GM23338 (cell line): ENCODE results near the gene NUBP1. TPM values are rescaled to one million over a fixed set of nuclear protein-coding genes. Genes with fewer than 3 reads are reported as not detected.

Experiments used
- ATAC-seq: fragments of 200-7000 bp; cut with Tn5 transposase; 3 replicates; pipeline ENCODE4 v1.9.1; 2020
- DNase-seq: peaks from one replicate; pipeline ENCODE4 v3.0.0-alpha.2; 2015; ENCODE audit warnings: low spot score
- H2AFZ ChIP-seq: fragments of 200-600 bp; sonication (generic); 2 replicates; pipeline ENCODE4 v1.8.0; 2016; ENCODE audit warnings: antibody characterized with exemption, mild to moderate bottlenecking, moderate library complexity
- H3F3A ChIP-seq: fragments of 200-600 bp; sonication (generic); replicated peaks from 2 replicates; pipeline ENCODE4 v1.8.0; 2017; ENCODE audit warnings: antibody characterized with exemption, mixed run types, low read depth
- H3K27ac ChIP-seq: fragments of 200-600 bp; sonication (generic); 2 replicates; pipeline ENCODE4 v1.6.1; 2016; ENCODE audit warnings: low read depth
- H3K27me3 ChIP-seq: fragments of 200-600 bp; sonication (generic); 2 replicates; pipeline ENCODE4 v1.8.0; 2016; ENCODE audit warnings: mild to moderate bottlenecking, mixed run types, moderate library complexity; ENCODE audit not compliant: insufficient read depth
- H3K36me3 ChIP-seq: fragments of 200-600 bp; sonication (generic); 2 replicates; pipeline ENCODE4 v1.8.0; 2016; ENCODE audit warnings: mild to moderate bottlenecking; ENCODE audit not compliant: insufficient read depth
- H3K4me1 ChIP-seq: fragments of 200-600 bp; sonication (generic); 2 replicates; pipeline ENCODE4 v1.8.0; 2016; ENCODE audit warnings: mild to moderate bottlenecking, moderate library complexity; ENCODE audit not compliant: insufficient read depth
- H3K4me2 ChIP-seq: fragments of 200-600 bp; sonication (generic); 2 replicates; pipeline ENCODE4 v1.7.1; 2017; ENCODE audit warnings: mixed run types
- H3K4me3 ChIP-seq: fragments of 200-600 bp; sonication (generic); 2 replicates; pipeline ENCODE4 v1.6.1; 2016; ENCODE audit warnings: mixed run types
- H3K79me2 ChIP-seq: fragments of 200-600 bp; sonication (generic); replicated peaks from 2 replicates; pipeline ENCODE4 v1.8.0; 2017; ENCODE audit warnings: mild to moderate bottlenecking; ENCODE audit not compliant: insufficient read depth
- H3K9me2 ChIP-seq: fragments of 200-600 bp; sonication (generic); 2 replicates; pipeline ENCODE4 v1.8.0; 2017; ENCODE audit not compliant: insufficient read depth
- H4K20me1 ChIP-seq: fragments of 200-600 bp; sonication (generic); replicated peaks from 2 replicates; pipeline ENCODE4 v1.8.0; 2017; ENCODE audit warnings: mild to moderate bottlenecking; ENCODE audit not compliant: insufficient read depth
- H3K27ac Mint-ChIP-seq: 2 replicates; pipeline ENCODE4 v1.8.0; 2020; ENCODE audit warnings: inconsistent platforms, mild to moderate bottlenecking, moderate library complexity, mixed read lengths
- H3K27me3 Mint-ChIP-seq: 3 replicates; pipeline ENCODE4 v1.8.0; 2022; ENCODE audit warnings: low read depth, mild to moderate bottlenecking, moderate library complexity, mixed read lengths, inconsistent platforms; ENCODE audit not compliant: insufficient read depth, poor library complexity
- H3K36me3 Mint-ChIP-seq: 3 replicates; pipeline ENCODE4 v1.8.0; 2021; ENCODE audit warnings: low read depth, mild to moderate bottlenecking, inconsistent platforms, moderate library complexity, mixed read lengths
- H3K4me1 Mint-ChIP-seq: 3 replicates; pipeline ENCODE4 v1.8.0; 2020; ENCODE audit warnings: mild to moderate bottlenecking, inconsistent platforms, mixed read lengths
- H3K4me3 Mint-ChIP-seq: 3 replicates; pipeline ENCODE4 v1.8.0; 2021; ENCODE audit warnings: moderate library complexity, mild to moderate bottlenecking, inconsistent platforms, mixed read lengths
- H3K9me3 Mint-ChIP-seq: 3 replicates; pipeline ENCODE4 v1.8.0; 2020; ENCODE audit warnings: moderate library complexity, mild to moderate bottlenecking, inconsistent platforms, mixed read lengths
- CREB1 ChIP-seq: fragments of 250-450 bp; sonication (Bioruptor Pico); IDR thresholded peaks from 2 replicates; pipeline ENCODE4 v1.5.0; 2020; ENCODE audit warnings: low read depth, mild to moderate bottlenecking, moderate library complexity
- CTCF ChIP-seq, 2 experiments: fragments of 200-600 bp in 1 of 2; sonication (generic) in 1 of 2; conservative IDR thresholded peaks; 2 replicates each; pipeline versions ENCODE4 v1.5.1 to v1.6.1; 2016 to 2017; ENCODE audit warnings: antibody characterized with exemption in 2 of 2, low read depth in 2 of 2, mild to moderate bottlenecking in 2 of 2, moderate library complexity in 1 of 2
- EZH2 ChIP-seq: fragments of 200-600 bp; sonication (generic); IDR thresholded peaks from one replicate; pipeline ENCODE4 v1.8.0; 2017; ENCODE audit warnings: antibody characterized with exemption, mild to moderate bottlenecking, low read depth; ENCODE audit not compliant: unreplicated experiment
- EZH2phosphoT487 ChIP-seq: fragments of 200-600 bp; sonication (generic); IDR thresholded peaks from one replicate; pipeline ENCODE4 v1.8.1; 2018; ENCODE audit warnings: antibody characterized with exemption; ENCODE audit not compliant: unreplicated experiment
- JUNB ChIP-seq: IDR thresholded peaks from one replicate; pipeline ENCODE4 v1.6.1; 2016; ENCODE audit warnings: antibody characterized with exemption; ENCODE audit not compliant: unreplicated experiment
- NANOG ChIP-seq: IDR thresholded peaks from 2 replicates; pipeline ENCODE4 v1.6.1; 2016; ENCODE audit warnings: antibody characterized with exemption, borderline replicate concordance
- POLR2AphosphoS5 ChIP-seq: IDR thresholded peaks from 2 replicates; pipeline ENCODE4 v1.6.1; 2016; ENCODE audit warnings: antibody characterized with exemption, low read depth
- STAT1 ChIP-seq: IDR thresholded peaks from one replicate; pipeline ENCODE4 v1.6.1; 2016; ENCODE audit warnings: antibody characterized with exemption; ENCODE audit not compliant: unreplicated experiment
- ZNF114 ChIP-seq: fragments of 250-450 bp; sonication (Bioruptor Pico); IDR thresholded peaks from 2 replicates; pipeline ENCODE4 v1.5.0; 2020; ENCODE audit warnings: mild to moderate bottlenecking, moderate library complexity
- ZNF331 ChIP-seq: fragments of 250-450 bp; sonication (Bioruptor Pico); IDR thresholded peaks from 2 replicates; pipeline ENCODE4 v1.5.0; 2020; ENCODE audit warnings: low read depth, mild to moderate bottlenecking, moderate library complexity
- ZNF462 ChIP-seq: fragments of 250-450 bp; sonication (Bioruptor Pico); IDR thresholded peaks from 2 replicates; pipeline ENCODE4 v1.5.0; 2020; ENCODE audit warnings: mild to moderate bottlenecking, moderate library complexity
- polyA plus RNA-seq: library from polyadenylated mRNA; unstranded; fragments of >200 nt; fragmentation: Nextera tagmentation; extraction: Ambion mirVana; gene quantifications from 2 replicates; pipeline ENCODE4 v1.2.1, GENCODE V29; 2016
- total RNA-seq: library from RNA; depleted of rRNA; stranded (reverse); fragments of >200 nt; shearing (Covaris generic); gene quantifications from 2 replicates; pipeline ENCODE4 v1.2.3, GENCODE V29; 2014
- TF ChIP-seq, protein P1 (sequence below): IDR thresholded peaks from one replicate; pipeline ENCODE4 v1.6.1; 2018; ENCODE audit warnings: antibody characterized with exemption; ENCODE audit not compliant: unreplicated experiment
- TF ChIP-seq, protein P2 (sequence below): IDR thresholded peaks from 2 replicates; pipeline ENCODE4 v1.6.1; 2016; ENCODE audit warnings: antibody characterized with exemption

NUBP1 gene
- total and polyA plus RNA-seq, 2 experiments from 2014 or later = 22.8 to 41.2 TPM

GRCh38 chr16:10787304-10787703, 43.7 kb downstream of the NUBP1 start:
- no peak overlapping the region for H3K27ac Mint-ChIP-seq
- no peak for ATAC-seq
- peaks cover 32% of the 10 kb centered on the region; the same call in 2 of the 3 replicates for H3K36me3 Mint-ChIP-seq

More at GRCh38 chr16:10787304-10787703, 43.7 kb downstream of the NUBP1 start:
- Histone ChIP-seq H3K4me1 (no peaks in the 10 kb centered on the region), H3K4me3 (no peak overlapping the region), H3K27me3 (no peaks in the 10 kb centered on the region), H4K20me1 (no peaks in the 10 kb centered on the region), H3K79me2 (no peaks in the 10 kb centered on the region), H2AFZ (no peak overlapping the region), H3K9me2 (no peaks in the 10 kb centered on the region), H3K4me2 (no peak overlapping the region), H3F3A (no peaks in the 10 kb centered on the region), H3K36me3 (no peaks in the 10 kb centered on the region; the same call in 1 of the 2 replicates), H3K27ac (no peak overlapping the region)
- DNase-seq = no peak
- H3K9me3 Mint-ChIP-seq = peaks cover 43% of the 10 kb centered on the region
- no peak for TF ChIP-seq ZNF462 (CRISPR knock-in tag)
- no peak for TF ChIP-seq CREB1 (CRISPR knock-in tag)
- TF ChIP-seq EZH2 = no peak
- no peak for TF ChIP-seq ZNF114
- no peak for TF ChIP-seq CTCF (conservative IDR thresholded peaks at IDR 0.05; ENCODE audit: low read depth in 2 of 2)
- TF ChIP-seq, protein P1, sequence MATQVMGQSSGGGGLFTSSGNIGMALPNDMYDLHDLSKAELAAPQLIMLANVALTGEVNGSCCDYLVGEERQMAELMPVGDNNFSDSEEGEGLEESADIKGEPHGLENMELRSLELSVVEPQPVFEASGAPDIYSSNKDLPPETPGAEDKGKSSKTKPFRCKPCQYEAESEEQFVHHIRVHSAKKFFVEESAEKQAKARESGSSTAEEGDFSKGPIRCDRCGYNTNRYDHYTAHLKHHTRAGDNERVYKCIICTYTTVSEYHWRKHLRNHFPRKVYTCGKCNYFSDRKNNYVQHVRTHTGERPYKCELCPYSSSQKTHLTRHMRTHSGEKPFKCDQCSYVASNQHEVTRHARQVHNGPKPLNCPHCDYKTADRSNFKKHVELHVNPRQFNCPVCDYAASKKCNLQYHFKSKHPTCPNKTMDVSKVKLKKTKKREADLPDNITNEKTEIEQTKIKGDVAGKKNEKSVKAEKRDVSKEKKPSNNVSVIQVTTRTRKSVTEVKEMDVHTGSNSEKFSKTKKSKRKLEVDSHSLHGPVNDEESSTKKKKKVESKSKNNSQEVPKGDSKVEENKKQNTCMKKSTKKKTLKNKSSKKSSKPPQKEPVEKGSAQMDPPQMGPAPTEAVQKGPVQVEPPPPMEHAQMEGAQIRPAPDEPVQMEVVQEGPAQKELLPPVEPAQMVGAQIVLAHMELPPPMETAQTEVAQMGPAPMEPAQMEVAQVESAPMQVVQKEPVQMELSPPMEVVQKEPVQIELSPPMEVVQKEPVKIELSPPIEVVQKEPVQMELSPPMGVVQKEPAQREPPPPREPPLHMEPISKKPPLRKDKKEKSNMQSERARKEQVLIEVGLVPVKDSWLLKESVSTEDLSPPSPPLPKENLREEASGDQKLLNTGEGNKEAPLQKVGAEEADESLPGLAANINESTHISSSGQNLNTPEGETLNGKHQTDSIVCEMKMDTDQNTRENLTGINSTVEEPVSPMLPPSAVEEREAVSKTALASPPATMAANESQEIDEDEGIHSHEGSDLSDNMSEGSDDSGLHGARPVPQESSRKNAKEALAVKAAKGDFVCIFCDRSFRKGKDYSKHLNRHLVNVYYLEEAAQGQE = no peak
- no peak for TF ChIP-seq NANOG
- no peak for TF ChIP-seq POLR2AphosphoS5
- no peak for TF ChIP-seq ZNF331 (CRISPR knock-in tag)
- TF ChIP-seq STAT1 = no peak
- TF ChIP-seq JUNB = no peak
- no peak for TF ChIP-seq EZH2phosphoT487
- TF ChIP-seq, protein P2, sequence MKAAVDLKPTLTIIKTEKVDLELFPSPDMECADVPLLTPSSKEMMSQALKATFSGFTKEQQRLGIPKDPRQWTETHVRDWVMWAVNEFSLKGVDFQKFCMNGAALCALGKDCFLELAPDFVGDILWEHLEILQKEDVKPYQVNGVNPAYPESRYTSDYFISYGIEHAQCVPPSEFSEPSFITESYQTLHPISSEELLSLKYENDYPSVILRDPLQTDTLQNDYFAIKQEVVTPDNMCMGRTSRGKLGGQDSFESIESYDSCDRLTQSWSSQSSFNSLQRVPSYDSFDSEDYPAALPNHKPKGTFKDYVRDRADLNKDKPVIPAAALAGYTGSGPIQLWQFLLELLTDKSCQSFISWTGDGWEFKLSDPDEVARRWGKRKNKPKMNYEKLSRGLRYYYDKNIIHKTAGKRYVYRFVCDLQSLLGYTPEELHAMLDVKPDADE = no peak
- peaks cover 8% of the 10 kb centered on the region for H3K27me3 Mint-ChIP-seq
- peaks cover 5% of the 10 kb centered on the region; the same call in 2 of the 3 replicates for H3K4me1 Mint-ChIP-seq
- no peak overlapping the region for H3K4me3 Mint-ChIP-seq
